Progenitor cell of endocrine pancreas (in vitro differentiated cells): ENCODE measurements around the gene RNU6-9. TPM values are rescaled to one million over a fixed set of nuclear protein-coding genes. Genes with fewer than 3 reads are reported as not detected.
"Not testable (repeated sequence)": the region's sequence is repeated elsewhere in the genome, so short reads cannot be mapped to it uniquely, and the experiment has no call there.

Experiments used
- DNase-seq: peaks from one replicate; pipeline ENCODE4 v3.0.0; 2021; ENCODE audit warnings: low spot score; ENCODE audit not compliant: unreplicated experiment
- H3K27ac Mint-ChIP-seq: 2 replicates; pipeline ENCODE4 v1.8.0; 2021; ENCODE audit warnings: mild to moderate bottlenecking, moderate library complexity, mixed read lengths
- H3K27me3 Mint-ChIP-seq: 2 replicates; pipeline ENCODE4 v1.8.0; 2021; ENCODE audit warnings: mixed read lengths
- H3K36me3 Mint-ChIP-seq: 2 replicates; pipeline ENCODE4 v1.8.0; 2022; ENCODE audit warnings: mixed read lengths; ENCODE audit not compliant: insufficient read depth
- H3K4me1 Mint-ChIP-seq: 2 replicates; pipeline ENCODE4 v1.8.0; 2021; ENCODE audit warnings: low read depth, mixed read lengths
- H3K4me3 Mint-ChIP-seq: 2 replicates; pipeline ENCODE4 v1.8.0; 2021; ENCODE audit warnings: low read depth, mild to moderate bottlenecking, moderate library complexity, mixed read lengths
- H3K9me3 Mint-ChIP-seq: 2 replicates; pipeline ENCODE4 v1.8.0; 2021; ENCODE audit warnings: low read depth, mixed read lengths
- total RNA-seq: library from RNA; stranded (reverse); gene quantifications from 2 replicates; pipeline ENCODE4 v1.2.1, GENCODE V29; 2021
- TF ChIP-seq, protein P1 (sequence below): fragments of 200-600 bp; sonication (generic); IDR thresholded peaks from one replicate; pipeline ENCODE4 v1.5.0; 2021; ENCODE audit warnings: antibody characterized with exemption, mild to moderate bottlenecking; ENCODE audit not compliant: unreplicated experiment

RNU6-9 gene
- total RNA-seq, 1 donor from 2014 or later: not detected

DNA sequence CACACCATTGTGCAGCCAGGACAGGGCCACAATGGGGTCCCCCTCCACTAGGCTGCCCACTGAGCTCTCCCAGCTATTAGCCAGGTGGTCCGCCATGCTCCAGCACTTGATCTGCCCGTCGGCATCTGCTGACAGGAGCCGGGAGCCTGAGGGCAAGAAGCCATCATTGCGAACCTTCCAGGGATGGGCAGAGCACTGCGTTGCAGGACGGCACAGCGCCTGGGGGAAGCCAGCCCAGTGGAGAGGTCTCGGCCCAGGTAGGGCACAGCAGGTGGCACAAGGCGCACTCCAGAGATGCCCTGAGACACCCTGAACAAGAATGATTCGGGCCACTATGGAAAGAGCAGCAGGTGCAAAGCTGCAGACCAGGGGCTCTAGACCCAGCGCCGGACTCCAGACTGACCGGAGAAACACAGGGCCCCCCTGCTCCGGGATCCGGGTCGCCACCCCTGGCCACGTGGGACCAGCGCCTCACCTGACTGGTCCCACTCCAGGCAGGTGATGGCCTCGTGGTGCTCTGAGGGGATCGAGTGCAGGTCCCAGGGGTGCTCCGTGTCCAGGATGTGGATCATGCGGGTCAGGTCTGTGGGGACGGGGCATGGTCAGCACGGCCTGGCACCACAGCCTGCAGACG lies 3.5 kb upstream of the RNU6-9 start:
- TF ChIP-seq, protein P1, sequence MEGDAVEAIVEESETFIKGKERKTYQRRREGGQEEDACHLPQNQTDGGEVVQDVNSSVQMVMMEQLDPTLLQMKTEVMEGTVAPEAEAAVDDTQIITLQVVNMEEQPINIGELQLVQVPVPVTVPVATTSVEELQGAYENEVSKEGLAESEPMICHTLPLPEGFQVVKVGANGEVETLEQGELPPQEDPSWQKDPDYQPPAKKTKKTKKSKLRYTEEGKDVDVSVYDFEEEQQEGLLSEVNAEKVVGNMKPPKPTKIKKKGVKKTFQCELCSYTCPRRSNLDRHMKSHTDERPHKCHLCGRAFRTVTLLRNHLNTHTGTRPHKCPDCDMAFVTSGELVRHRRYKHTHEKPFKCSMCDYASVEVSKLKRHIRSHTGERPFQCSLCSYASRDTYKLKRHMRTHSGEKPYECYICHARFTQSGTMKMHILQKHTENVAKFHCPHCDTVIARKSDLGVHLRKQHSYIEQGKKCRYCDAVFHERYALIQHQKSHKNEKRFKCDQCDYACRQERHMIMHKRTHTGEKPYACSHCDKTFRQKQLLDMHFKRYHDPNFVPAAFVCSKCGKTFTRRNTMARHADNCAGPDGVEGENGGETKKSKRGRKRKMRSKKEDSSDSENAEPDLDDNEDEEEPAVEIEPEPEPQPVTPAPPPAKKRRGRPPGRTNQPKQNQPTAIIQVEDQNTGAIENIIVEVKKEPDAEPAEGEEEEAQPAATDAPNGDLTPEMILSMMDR: no peak
- Mint-ChIP-seq H3K4me3 (peak overlapping the region; percentile 31), H3K9me3 (no peaks in the 10 kb centered on the region), H3K27me3 (no peaks in the 10 kb centered on the region), H3K36me3 (peaks cover 5% of the 10 kb centered on the region), H3K27ac (no peak overlapping the region), H3K4me1 (peaks cover 3% of the 10 kb centered on the region)
- DNase-seq: no peak

DNA sequence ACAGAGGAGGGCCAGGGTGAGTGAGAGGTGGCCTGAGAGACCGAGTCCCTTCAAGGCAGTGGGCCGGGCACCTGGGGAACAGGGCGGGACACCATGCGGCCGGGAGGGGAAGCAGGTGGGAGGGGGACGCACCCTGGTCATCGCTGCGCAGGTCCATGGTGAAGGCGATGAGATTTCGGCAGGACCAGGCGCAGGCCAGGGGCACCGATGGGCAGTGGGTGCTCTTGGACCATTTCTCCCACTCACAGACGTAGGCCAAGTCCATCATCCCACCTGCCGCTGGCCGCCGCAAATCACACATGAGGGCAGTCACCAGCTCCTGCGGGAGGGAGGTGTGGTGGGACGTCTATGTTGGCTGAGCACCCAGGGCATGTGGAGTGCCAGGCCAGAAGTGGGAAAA lies 2.5 kb upstream of the RNU6-9 start:
- DNase-seq: no peak
- no peaks in the 10 kb centered on the region for H3K27me3 Mint-ChIP-seq
- H3K27ac Mint-ChIP-seq: no peak overlapping the region

DNA sequence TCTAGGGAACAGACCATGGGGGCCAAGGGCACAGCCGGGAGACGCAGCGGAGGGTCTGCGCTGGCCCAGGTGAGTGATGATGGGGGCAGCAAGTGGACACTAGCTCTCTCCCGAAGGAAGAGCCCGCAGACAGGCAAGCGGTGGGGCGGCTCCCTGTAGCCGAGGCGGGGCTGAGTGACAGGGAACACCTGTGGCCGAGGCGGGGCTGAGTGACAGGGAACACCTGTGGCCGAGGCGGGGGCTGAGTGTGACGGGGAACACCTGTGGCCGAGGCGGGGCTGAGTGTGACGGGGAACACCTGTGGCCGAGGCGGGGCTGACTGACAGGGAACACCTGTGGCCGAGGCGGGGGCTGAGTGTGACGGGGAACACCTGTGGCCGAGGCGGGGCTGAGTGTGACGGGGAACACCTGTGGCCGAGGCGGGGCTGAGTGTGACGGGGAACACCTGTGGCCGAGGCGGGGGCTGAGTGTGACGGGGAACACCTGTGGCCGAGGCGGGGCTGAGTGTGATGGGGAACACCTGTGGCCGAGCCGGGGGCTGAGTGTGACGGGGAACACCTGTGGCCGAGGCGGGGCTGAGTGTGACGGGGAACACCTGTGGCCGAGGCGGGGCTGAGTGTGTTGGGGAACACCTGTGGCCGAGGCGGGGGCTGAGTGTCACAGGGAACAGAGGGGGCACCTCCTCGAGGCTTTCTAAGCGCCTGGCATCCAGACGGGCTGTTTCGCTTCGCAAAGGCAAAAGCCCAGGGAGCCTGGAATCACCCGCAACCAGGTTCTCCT lies 1.7 kb upstream of the RNU6-9 start:
- H3K4me1 Mint-ChIP-seq: not testable (repeated sequence)

More for the DNA sequence above, 2.5 kb upstream of the RNU6-9 start:
- peaks cover 3% of the 10 kb centered on the region for H3K4me1 Mint-ChIP-seq
- H3K9me3 Mint-ChIP-seq: no peaks in the 10 kb centered on the region
- TF ChIP-seq, protein P1: no peak
- peaks cover 2% of the 10 kb centered on the region for H3K36me3 Mint-ChIP-seq
- peak overlapping the region; percentile 64 for H3K4me3 Mint-ChIP-seq

DNA sequence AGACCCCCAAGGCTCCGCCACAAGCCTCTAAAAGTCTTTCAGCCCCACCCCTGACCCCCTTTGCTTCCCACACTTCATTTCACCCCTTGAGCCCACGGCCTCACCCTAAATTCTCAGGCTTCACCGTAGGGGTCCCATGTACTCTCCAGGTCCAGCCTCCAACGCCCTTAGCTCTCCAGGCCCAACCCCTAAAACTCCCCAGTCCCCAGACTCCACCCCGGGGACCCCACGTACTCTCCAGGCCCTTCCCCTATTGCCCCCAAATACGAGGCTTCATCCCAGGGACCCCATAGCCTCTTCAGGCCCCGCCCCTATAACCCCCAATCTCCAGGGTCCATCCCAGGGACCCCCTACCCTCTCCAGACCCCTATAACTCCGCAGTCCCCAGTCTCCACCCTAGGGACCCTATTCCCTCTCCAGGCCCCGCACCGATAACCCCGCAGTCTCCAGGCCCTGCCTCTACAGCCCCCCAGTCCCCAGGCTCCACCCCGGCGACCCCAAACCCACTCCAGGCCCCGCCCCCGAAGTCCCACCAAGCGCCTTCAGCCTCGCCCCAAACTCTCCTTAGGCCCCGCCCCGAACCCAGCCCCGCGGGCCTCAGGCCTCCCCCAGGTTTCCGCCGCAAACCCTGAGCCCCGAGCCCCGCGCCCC lies 916 bp upstream of the RNU6-9 start:
- Mint-ChIP-seq H3K36me3 (peaks cover 5% of the 10 kb centered on the region), H3K9me3 (no peaks in the 10 kb centered on the region), H3K4me1 (peaks cover 3% of the 10 kb centered on the region), H3K27ac (peak overlapping the region; percentile 84), H3K4me3 (peak overlapping the region; percentile 77), H3K27me3 (no peaks in the 10 kb centered on the region)
- TF ChIP-seq, protein P1: no peak
- DNase-seq: no peak

More for the DNA sequence above, 1.7 kb upstream of the RNU6-9 start:
- peak overlapping the region; percentile 77 for H3K4me3 Mint-ChIP-seq
- not testable (repeated sequence) for H3K9me3 Mint-ChIP-seq, H3K27ac Mint-ChIP-seq, H3K36me3 Mint-ChIP-seq, DNase-seq, H3K27me3 Mint-ChIP-seq

DNA sequence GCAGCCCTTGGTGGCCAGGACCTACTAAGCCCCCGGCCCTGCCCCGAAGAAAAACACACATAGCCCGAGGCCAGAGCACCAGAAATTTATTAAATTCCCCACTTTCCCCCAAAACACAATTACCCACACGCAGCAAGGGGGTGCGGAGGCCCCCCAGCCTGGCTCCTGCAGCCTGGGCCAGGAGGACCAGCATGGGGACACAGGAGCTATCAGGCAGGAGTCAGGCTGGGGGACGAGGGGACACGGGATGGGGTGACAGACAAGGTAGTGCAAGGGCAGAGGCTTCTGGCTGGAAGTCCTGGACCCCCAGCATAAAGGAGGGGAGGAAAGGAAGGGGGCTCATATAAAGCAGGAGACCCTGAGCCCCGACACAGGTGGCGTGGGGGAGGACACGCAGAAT lies 3.1 kb downstream of the RNU6-9 start:
- no peak for DNase-seq
- no peak overlapping the region for H3K27ac Mint-ChIP-seq
- H3K36me3 Mint-ChIP-seq: peaks cover 5% of the 10 kb centered on the region
- peaks cover 1% of the 10 kb centered on the region for H3K4me1 Mint-ChIP-seq
- no peak overlapping the region for H3K4me3 Mint-ChIP-seq
- TF ChIP-seq, protein P1: no peak
- no peaks in the 10 kb centered on the region for H3K27me3 Mint-ChIP-seq
- no peaks in the 10 kb centered on the region for H3K9me3 Mint-ChIP-seq
